ENCODE results near the gene TRIM44. TPM values are rescaled to one million over a fixed set of nuclear protein-coding genes. Genes with fewer than 3 reads are reported as not detected.

Gene TRIM44
- total and polyA plus RNA-seq, 10 of the 15 experiments (the other 5 are each of a cell fraction or from before 2014, with no cell fraction given) = 6.7 to 93.0 (median 27.6) TPM

DNA sequence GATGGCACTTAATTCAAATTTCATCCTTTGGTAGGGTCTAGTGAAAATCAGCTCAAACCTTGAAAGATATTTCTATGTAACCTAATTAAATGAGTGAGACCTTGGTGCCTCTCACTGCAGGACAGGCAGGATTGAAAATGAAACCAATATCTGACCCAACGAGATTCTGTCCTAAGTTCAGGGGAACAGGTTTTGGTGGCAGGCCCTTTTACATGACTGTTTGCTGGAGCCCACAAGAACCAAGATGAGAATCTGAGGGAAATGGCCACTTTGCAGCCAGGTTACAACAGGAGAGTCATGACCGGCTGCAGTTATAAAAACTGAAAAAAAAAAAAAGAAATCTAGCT is 130.2 kb downstream of the TRIM44 start:
- peaks cover 5% of the 10 kb centered on the region; the same call in 1 of the 2 replicates for H3K4me1 ChIP-seq (ENCODE audit: control insufficient read depth, insufficient read depth, low read length)
- H3K4me3 ChIP-seq = no peak overlapping the region
- CTCF ChIA-PET = interaction anchor here (1.4 to 5.2 kb wide), 3 partner anchors 8 to 50 kb away, joined by 3 to 28 read pairs (median 6); no protein-coding TSS in a partner anchor
- no peaks in the 10 kb centered on the region for H3K9me3 ChIP-seq (replicated peaks; ENCODE audit: control insufficient read depth, insufficient read depth, low read length)
- no peak overlapping the region for H3K27ac ChIP-seq (ENCODE audit: control insufficient read depth, insufficient read depth)
- H3K36me3 ChIP-seq (ENCODE audit: control insufficient read depth in 2 of 2, insufficient read depth in 2 of 2, low read length in 1 of 2) = no peaks in the 10 kb centered on the region; a peak in 1 of 4 replicates
- no peaks in the 10 kb centered on the region for H3K79me2 ChIP-seq (ENCODE audit: control insufficient read depth, insufficient read depth, low read length)
- POLR2A ChIA-PET = interaction anchor here (0.6 kb wide), 1 partner anchor 1154 kb away, joined by 3 read pairs; no protein-coding TSS in a partner anchor
- TF ChIP-seq TCF3 (IDR thresholded peaks at IDR 0.05; ENCODE audit: borderline replicate concordance, insufficient read depth, low read depth, low read length) (no peak), HDAC6 (IDR thresholded peaks at IDR 0.05; ENCODE audit: unreplicated experiment) (no peak), BMI1 (IDR thresholded peaks at IDR 0.05; ENCODE audit: borderline replicate concordance) (no peak), EGR1 (IDR thresholded peaks at IDR 0.05; ENCODE audit: borderline replicate concordance in 1 of 2, low read depth in 2 of 2, low read length in 2 of 2) (no peak), TARDBP (IDR thresholded peaks at IDR 0.05; ENCODE audit: borderline replicate concordance) (no peak)
- TF ChIP-seq, protein P1, sequence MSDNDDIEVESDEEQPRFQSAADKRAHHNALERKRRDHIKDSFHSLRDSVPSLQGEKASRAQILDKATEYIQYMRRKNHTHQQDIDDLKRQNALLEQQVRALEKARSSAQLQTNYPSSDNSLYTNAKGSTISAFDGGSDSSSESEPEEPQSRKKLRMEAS (IDR thresholded peaks at IDR 0.05; ENCODE audit: low read depth, low read length) = no peak
- TF ChIP-seq, protein P2, sequence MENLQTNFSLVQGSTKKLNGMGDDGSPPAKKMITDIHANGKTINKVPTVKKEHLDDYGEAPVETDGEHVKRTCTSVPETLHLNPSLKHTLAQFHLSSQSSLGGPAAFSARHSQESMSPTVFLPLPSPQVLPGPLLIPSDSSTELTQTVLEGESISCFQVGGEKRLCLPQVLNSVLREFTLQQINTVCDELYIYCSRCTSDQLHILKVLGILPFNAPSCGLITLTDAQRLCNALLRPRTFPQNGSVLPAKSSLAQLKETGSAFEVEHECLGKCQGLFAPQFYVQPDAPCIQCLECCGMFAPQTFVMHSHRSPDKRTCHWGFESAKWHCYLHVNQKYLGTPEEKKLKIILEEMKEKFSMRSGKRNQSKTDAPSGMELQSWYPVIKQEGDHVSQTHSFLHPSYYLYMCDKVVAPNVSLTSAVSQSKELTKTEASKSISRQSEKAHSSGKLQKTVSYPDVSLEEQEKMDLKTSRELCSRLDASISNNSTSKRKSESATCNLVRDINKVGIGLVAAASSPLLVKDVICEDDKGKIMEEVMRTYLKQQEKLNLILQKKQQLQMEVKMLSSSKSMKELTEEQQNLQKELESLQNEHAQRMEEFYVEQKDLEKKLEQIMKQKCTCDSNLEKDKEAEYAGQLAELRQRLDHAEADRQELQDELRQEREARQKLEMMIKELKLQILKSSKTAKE (IDR thresholded peaks at IDR 0.05; ENCODE audit: low read depth, poor library complexity, severe bottlenecking) = no peak
- TF ChIP-seq, protein P3, sequence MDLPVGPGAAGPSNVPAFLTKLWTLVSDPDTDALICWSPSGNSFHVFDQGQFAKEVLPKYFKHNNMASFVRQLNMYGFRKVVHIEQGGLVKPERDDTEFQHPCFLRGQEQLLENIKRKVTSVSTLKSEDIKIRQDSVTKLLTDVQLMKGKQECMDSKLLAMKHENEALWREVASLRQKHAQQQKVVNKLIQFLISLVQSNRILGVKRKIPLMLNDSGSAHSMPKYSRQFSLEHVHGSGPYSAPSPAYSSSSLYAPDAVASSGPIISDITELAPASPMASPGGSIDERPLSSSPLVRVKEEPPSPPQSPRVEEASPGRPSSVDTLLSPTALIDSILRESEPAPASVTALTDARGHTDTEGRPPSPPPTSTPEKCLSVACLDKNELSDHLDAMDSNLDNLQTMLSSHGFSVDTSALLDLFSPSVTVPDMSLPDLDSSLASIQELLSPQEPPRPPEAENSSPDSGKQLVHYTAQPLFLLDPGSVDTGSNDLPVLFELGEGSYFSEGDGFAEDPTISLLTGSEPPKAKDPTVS (IDR thresholded peaks at IDR 0.05; ENCODE audit: low read depth, low read length) = no peak
- peak; percentile 66 for ATAC-seq
- in situ Hi-C loops (cut with MboI) (no loop called here), intact Hi-C loops (cut with micrococcal nuclease; ENCODE audit: unreplicated experiment) (no loop called here)
- no peak overlapping the region for H2AFZ ChIP-seq (ENCODE audit: control insufficient read depth, low read depth, low read length)
- H3K9ac ChIP-seq (ENCODE audit: control insufficient read depth, insufficient read depth, low read length) = no peak overlapping the region
- H4K20me1 ChIP-seq (ENCODE audit: control insufficient read depth, insufficient read depth) = no peaks in the 10 kb centered on the region
- FAIRE-seq = no peak
- 50% methylated on average over 2 of the region's 2 CpGs for WGBS (ENCODE audit: insufficient coverage, insufficient replicate concordance, low lambda C conversion rate, missing lambda C conversion rate)
- RAD21 ChIA-PET (ENCODE audit: unreplicated experiment) = interaction anchor here (3.1 kb wide), 1 partner anchor 9 kb away, joined by 12 read pairs; no protein-coding TSS in a partner anchor
- DNase-seq (ENCODE audit: low read depth, low spot score) = no peak
- no TSS peak for BruUV-seq (replicated peaks)
- SMC1A ChIA-PET (ENCODE audit: uncharacterized antibody, unreplicated experiment) = interaction anchor here (0.6 to 3.1 kb wide), 5 partner anchors 8 to 133 kb away, joined by 3 to 21 read pairs (median 3); no protein-coding TSS in a partner anchor
- H3K4me2 ChIP-seq (ENCODE audit: control insufficient read depth, insufficient read depth) = no peak overlapping the region
- no peaks in the 10 kb centered on the region for H3K27me3 ChIP-seq (replicated peaks in 1 of 2; ENCODE audit: control insufficient read depth in 2 of 2, insufficient read depth in 2 of 2, low read length in 1 of 2)
